Effector memory CD4-positive, alpha-beta T cell (primary cell): ENCODE results near the gene LTBP1.
"Not testable (repeated sequence)": the region's sequence is repeated elsewhere in the genome, so short reads cannot be mapped to it uniquely, and the experiment has no call there.

ENCODE experiments used
- DNase-seq, 3 donors: peaks; one replicate each; pipeline ENCODE4 v3.0.0-alpha.2; 2020
- H3K27ac ChIP-seq: 2 replicates; pipeline ENCODE4 v1.7.0; 2013; ENCODE audit warnings: mild to moderate bottlenecking, low read length, moderate library complexity; ENCODE audit not compliant: insufficient read depth, poor library complexity, severe bottlenecking
- H3K27me3 ChIP-seq: replicated peaks from 2 replicates; pipeline ENCODE4 v1.7.0; 2013; ENCODE audit warnings: mild to moderate bottlenecking, low read length; ENCODE audit not compliant: insufficient read depth, control insufficient read depth, poor library complexity, severe bottlenecking
- H3K36me3 ChIP-seq: 2 replicates; pipeline ENCODE4 v1.7.0; 2013; ENCODE audit warnings: mild to moderate bottlenecking, low read length, moderate library complexity; ENCODE audit not compliant: control insufficient read depth, insufficient read depth
- H3K4me1 ChIP-seq: 2 replicates; pipeline ENCODE4 v1.7.0; 2013; ENCODE audit warnings: low read length, mild to moderate bottlenecking; ENCODE audit not compliant: control insufficient read depth, insufficient read depth, poor library complexity, severe bottlenecking
- H3K4me3 ChIP-seq: 2 replicates; pipeline ENCODE4 v1.7.0; 2013; ENCODE audit warnings: low read length, low read depth, mild to moderate bottlenecking; ENCODE audit not compliant: insufficient read depth, poor library complexity, severe bottlenecking
- H3K9me3 ChIP-seq: 2 replicates; pipeline ENCODE4 v1.7.0; 2013; ENCODE audit warnings: mild to moderate bottlenecking, low read length, moderate library complexity; ENCODE audit not compliant: control insufficient read depth

LTBP1 gene

GRCh38 chr2:33226546-33226945, 279.8 kb downstream of the LTBP1 start:
- Histone ChIP-seq H3K9me3 (no peaks in the 10 kb centered on the region), H3K27ac (no peak overlapping the region), H3K4me3 (no peak overlapping the region), H3K36me3 (no peaks in the 10 kb centered on the region), H3K27me3 (no peaks in the 10 kb centered on the region), H3K4me1 (no peaks in the 10 kb centered on the region)
- no peak for DNase-seq

GRCh38 chr2:33229646-33230045, 282.9 kb downstream of the LTBP1 start:
- H3K4me3 ChIP-seq, result no peak overlapping the region
- no peak overlapping the region for H3K27ac ChIP-seq
- H3K36me3 ChIP-seq, result no peaks in the 10 kb centered on the region
- DNase-seq, result no peak
- H3K27me3 ChIP-seq, result no peaks in the 10 kb centered on the region
- no peaks in the 10 kb centered on the region for H3K4me1 ChIP-seq
- H3K9me3 ChIP-seq, result no peaks in the 10 kb centered on the region

GRCh38 chr2:33230195-33230594, 283.4 kb downstream of the LTBP1 start:
- Histone ChIP-seq H3K27ac (no peak overlapping the region), H3K4me1 (no peaks in the 10 kb centered on the region), H3K9me3 (no peaks in the 10 kb centered on the region), H3K36me3 (no peaks in the 10 kb centered on the region), H3K27me3 (no peaks in the 10 kb centered on the region), H3K4me3 (no peak overlapping the region)
- DNase-seq, result no peak

- no peak for DNase-seq
- H3K27ac ChIP-seq, result no peak overlapping the region
- no peaks in the 10 kb centered on the region for H3K4me1 ChIP-seq
- no peaks in the 10 kb centered on the region for H3K9me3 ChIP-seq
- no peaks in the 10 kb centered on the region for H3K36me3 ChIP-seq
- H3K27me3 ChIP-seq, result no peaks in the 10 kb centered on the region
- no peak overlapping the region for H3K4me3 ChIP-seq
These were observed 284.1 kb downstream of the LTBP1 start for GRCh38 chr2:33230842-33231241.

GRCh38 chr2:33235559-33235958, 288.8 kb downstream of the LTBP1 start:
- DNase-seq, H3K9me3 ChIP-seq, H3K36me3 ChIP-seq, H3K4me3 ChIP-seq, H3K27me3 ChIP-seq, H3K27ac ChIP-seq, H3K4me1 ChIP-seq: not testable (repeated sequence)

GRCh38 chr2:33236482-33237385, 290.0 kb downstream of the LTBP1 start:
- Histone ChIP-seq H3K4me3 (no peak overlapping the region), H3K4me1 (no peaks in the 10 kb centered on the region), H3K27me3 (no peaks in the 10 kb centered on the region), H3K27ac (no peak overlapping the region), H3K9me3 (no peaks in the 10 kb centered on the region), H3K36me3 (no peaks in the 10 kb centered on the region)
- DNase-seq, result no peak

- DNase-seq, result no peak
- Histone ChIP-seq H3K4me1 (no peaks in the 10 kb centered on the region), H3K36me3 (no peaks in the 10 kb centered on the region), H3K27me3 (no peaks in the 10 kb centered on the region), H3K9me3 (no peaks in the 10 kb centered on the region), H3K4me3 (no peak overlapping the region), H3K27ac (no peak overlapping the region)
These were observed 291.4 kb downstream of the LTBP1 start for GRCh38 chr2:33238111-33238510.

GRCh38 chr2:33240178-33240577, 293.4 kb downstream of the LTBP1 start:
- no peaks in the 10 kb centered on the region for H3K4me1 ChIP-seq
- H3K27me3 ChIP-seq, result no peaks in the 10 kb centered on the region
- no peaks in the 10 kb centered on the region for H3K36me3 ChIP-seq
- H3K4me3 ChIP-seq, result no peak overlapping the region
- no peaks in the 10 kb centered on the region for H3K9me3 ChIP-seq
- no peak for DNase-seq
- no peak overlapping the region for H3K27ac ChIP-seq

- no peaks in the 10 kb centered on the region for H3K36me3 ChIP-seq
- no peak for DNase-seq
- no peaks in the 10 kb centered on the region for H3K9me3 ChIP-seq
- H3K4me3 ChIP-seq, result no peak overlapping the region
- no peaks in the 10 kb centered on the region for H3K4me1 ChIP-seq
- no peaks in the 10 kb centered on the region for H3K27me3 ChIP-seq
- no peak overlapping the region for H3K27ac ChIP-seq
These were observed 294.3 kb downstream of the LTBP1 start for GRCh38 chr2:33241072-33241471.

- no peak overlapping the region for H3K27ac ChIP-seq
- no peaks in the 10 kb centered on the region for H3K9me3 ChIP-seq
- no peak overlapping the region for H3K4me3 ChIP-seq
- H3K27me3 ChIP-seq, result no peaks in the 10 kb centered on the region
- no peak for DNase-seq
- no peaks in the 10 kb centered on the region for H3K4me1 ChIP-seq
- no peaks in the 10 kb centered on the region for H3K36me3 ChIP-seq
These were observed 294.8 kb downstream of the LTBP1 start for GRCh38 chr2:33241581-33241980.
